ENCODE data around the gene DAB2. TPM values are rescaled to one million over a fixed set of nuclear protein-coding genes. Genes with fewer than 3 reads are reported as not detected.

The DAB2 gene
- total RNA-seq, 4 donors from 2014 or later: 39.6 to 71.3 (median 62.1) TPM

- Histone ChIP-seq H3K36me3 (no peaks in the 10 kb centered on the region), H3K27ac (peak overlapping the region in 1 of 4 donors; percentile 2), H3K4me3 (no peak overlapping the region), H3K27me3 (no peaks in the 10 kb centered on the region), H3K9me3 (no peaks in the 10 kb centered on the region), H3K4me1 (peaks cover 0 to 4% (median 0%) of the 10 kb centered on the region in 4 donors)
- no peak for DNase-seq
- TF ChIP-seq, protein P1, sequence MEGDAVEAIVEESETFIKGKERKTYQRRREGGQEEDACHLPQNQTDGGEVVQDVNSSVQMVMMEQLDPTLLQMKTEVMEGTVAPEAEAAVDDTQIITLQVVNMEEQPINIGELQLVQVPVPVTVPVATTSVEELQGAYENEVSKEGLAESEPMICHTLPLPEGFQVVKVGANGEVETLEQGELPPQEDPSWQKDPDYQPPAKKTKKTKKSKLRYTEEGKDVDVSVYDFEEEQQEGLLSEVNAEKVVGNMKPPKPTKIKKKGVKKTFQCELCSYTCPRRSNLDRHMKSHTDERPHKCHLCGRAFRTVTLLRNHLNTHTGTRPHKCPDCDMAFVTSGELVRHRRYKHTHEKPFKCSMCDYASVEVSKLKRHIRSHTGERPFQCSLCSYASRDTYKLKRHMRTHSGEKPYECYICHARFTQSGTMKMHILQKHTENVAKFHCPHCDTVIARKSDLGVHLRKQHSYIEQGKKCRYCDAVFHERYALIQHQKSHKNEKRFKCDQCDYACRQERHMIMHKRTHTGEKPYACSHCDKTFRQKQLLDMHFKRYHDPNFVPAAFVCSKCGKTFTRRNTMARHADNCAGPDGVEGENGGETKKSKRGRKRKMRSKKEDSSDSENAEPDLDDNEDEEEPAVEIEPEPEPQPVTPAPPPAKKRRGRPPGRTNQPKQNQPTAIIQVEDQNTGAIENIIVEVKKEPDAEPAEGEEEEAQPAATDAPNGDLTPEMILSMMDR (IDR thresholded peaks at IDR 0.05): no peak
- TF ChIP-seq POLR2A (IDR thresholded peaks at IDR 0.05): no peak
Measured at GRCh38 chr5:39426746-39427105, 1.9 kb upstream of the DAB2 start.

DNA sequence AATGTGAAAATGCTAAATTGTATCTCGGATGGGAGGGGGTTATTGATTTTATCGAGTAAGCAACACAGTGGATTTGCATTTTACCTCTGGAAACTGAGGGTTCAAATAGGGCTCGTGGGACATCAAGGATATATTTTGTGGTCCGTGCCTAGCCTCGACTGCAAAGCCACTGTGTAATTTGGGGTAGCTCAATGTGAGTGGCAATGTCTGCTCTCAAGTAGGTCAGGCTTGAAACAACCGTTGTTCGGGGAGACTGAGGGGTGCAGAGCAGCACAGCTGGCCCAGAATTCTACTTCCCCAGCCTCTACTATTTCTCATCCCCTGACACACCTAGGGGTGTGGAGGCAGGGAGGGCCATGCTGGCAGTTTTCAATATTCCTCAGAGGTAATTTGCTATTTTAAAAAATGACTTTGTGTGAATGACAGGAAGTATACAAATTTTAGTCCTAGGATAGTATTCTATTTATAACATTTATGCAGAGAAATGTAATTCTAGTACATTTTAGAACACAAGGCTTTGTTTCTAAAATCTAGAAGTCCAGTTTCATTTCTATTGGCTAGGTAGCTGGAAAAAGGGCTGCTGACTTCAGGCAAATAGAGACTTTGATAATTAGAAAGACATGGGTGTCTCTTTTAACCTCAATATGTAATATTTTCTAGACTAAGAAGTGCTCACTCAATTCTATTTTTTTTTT, 1.4 kb upstream of the DAB2 start:
- H3K36me3 ChIP-seq: no peaks in the 10 kb centered on the region
- no peak for DNase-seq
- peak overlapping the region in 3 of 4 donors; percentile 2 to 31 (median 20) for H3K27ac ChIP-seq
- no peaks in the 10 kb centered on the region for H3K9me3 ChIP-seq
- TF ChIP-seq, protein P1 (IDR thresholded peaks at IDR 0.05): no peak
- no peak for TF ChIP-seq POLR2A (IDR thresholded peaks at IDR 0.05)
- peaks cover 0 to 4% (median 0%) of the 10 kb centered on the region in 4 donors for H3K4me1 ChIP-seq
- H3K4me3 ChIP-seq: no peak overlapping the region
- no peaks in the 10 kb centered on the region for H3K27me3 ChIP-seq

DNA sequence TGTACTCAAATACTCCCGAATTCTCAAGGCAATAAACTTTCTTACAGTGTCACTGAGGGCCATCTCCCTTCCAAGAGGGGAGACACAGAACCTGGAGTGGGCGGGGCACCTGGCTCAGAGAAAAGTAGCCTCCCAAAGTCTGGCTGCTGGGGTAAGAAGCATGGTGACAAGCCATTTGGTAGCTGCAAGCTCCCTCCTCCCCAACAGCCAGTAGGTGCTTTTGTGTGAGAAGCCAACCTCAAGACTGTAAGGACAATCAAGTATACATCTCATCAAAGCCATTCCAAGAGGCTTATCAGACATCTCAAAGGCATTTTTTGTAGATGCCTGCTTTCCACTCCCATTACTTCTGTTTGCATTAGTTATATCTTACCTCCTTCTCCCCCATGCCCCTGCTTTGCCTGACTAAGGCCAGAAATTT, 1.4 kb downstream of the DAB2 start:
- peak overlapping the region; percentile 56 to 81 (median 71) for H3K27ac ChIP-seq
- no peaks in the 10 kb centered on the region for H3K27me3 ChIP-seq
- peaks cover 0 to 6% (median 2%) of the 10 kb centered on the region in 4 donors for H3K4me1 ChIP-seq
- H3K9me3 ChIP-seq: no peaks in the 10 kb centered on the region
- DNase-seq: no peak
- H3K4me3 ChIP-seq: peak overlapping the region; percentile 31 to 60 (median 52)
- TF ChIP-seq POLR2A (IDR thresholded peaks at IDR 0.05): no peak
- TF ChIP-seq, protein P1 (IDR thresholded peaks at IDR 0.05): no peak
- no peaks in the 10 kb centered on the region for H3K36me3 ChIP-seq

DNA sequence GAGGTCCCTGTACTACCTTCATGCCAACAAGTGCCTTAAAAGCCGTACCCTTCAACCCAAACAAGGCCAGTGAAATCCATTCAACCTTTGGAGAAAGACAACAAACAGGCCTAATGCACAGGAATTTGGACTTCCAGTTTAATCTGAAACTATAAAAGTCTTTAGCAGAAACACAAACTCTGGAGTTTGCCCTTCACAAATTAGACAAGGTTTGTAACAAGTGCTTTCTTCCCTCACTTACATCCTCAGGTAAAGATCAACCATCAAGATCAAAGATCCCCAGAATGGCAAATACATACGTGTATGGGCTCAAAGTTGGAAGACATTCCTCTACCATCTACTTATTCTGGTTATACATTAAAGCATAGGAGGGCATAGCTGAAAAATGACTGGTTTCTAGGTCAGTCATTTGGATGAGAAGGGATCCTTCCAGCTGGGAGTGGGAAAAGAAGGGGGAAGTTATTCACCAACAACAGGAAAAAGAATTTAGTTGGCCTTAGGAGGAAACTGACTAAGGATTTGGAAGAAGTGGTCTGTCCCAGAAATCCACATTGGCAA, 2.0 kb downstream of the DAB2 start:
- no peaks in the 10 kb centered on the region for H3K9me3 ChIP-seq
- DNase-seq: no peak
- H3K27ac ChIP-seq: peak overlapping the region; percentile 22 to 81 (median 71)
- no peaks in the 10 kb centered on the region for H3K27me3 ChIP-seq
- no peaks in the 10 kb centered on the region for H3K36me3 ChIP-seq
- H3K4me1 ChIP-seq: peaks cover 0 to 6% (median 2%) of the 10 kb centered on the region in 4 donors
- H3K4me3 ChIP-seq: peak overlapping the region in 3 of 4 donors; percentile 31 to 60 (median 57)
- TF ChIP-seq POLR2A (IDR thresholded peaks at IDR 0.05): no peak
- TF ChIP-seq, protein P1 (IDR thresholded peaks at IDR 0.05): no peak

DNA sequence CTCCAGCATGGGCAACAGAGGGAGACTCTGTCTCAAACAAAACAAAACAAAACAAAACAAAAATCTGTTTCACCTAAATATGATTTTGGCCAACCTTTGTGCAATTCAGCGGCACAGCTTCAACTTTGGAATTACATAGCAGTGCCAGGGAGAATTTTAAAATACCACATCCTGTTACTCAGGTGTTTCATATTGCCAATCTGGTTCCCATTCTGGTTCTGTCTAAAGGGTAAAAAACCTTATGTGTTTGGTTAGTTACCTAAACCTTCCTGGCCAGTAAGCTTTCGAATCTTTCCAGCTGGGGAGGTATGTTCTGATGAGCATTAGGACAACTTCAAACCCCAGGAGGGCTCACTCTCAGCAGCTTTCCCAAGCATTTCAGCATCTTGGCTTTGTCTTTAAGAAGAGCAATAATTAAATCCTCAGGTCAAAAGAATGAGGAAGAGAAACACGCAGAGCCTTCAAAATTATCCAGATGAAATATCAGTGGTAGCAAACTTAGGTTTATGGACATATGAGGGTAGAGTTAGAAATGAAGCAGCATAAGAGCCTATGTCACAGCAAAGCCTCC, 2.7 kb downstream of the DAB2 start:
- Histone ChIP-seq H3K9me3 (no peaks in the 10 kb centered on the region), H3K36me3 (no peaks in the 10 kb centered on the region), H3K4me1 (peaks cover 0 to 6% (median 2%) of the 10 kb centered on the region in 4 donors), H3K27ac (peak overlapping the region; percentile 22 to 81 (median 71)), H3K4me3 (peak overlapping the region in 2 of 4 donors; percentile 57 to 60), H3K27me3 (no peaks in the 10 kb centered on the region)
- TF ChIP-seq, protein P1 (IDR thresholded peaks at IDR 0.05): no peak
- no peak for TF ChIP-seq POLR2A (IDR thresholded peaks at IDR 0.05)
- DNase-seq: no peak

All from Peyer's patch (tissue), 4 donors.